ENCODE data around the gene WDFY1. TPM values are rescaled to one million over a fixed set of nuclear protein-coding genes. Genes with fewer than 3 reads are reported as not detected.

The WDFY1 gene
- 34.5 and 39.1 TPM in 2 replicates for total RNA-seq
- polyA plus RNA-seq (2012): 18.2 TPM

GRCh38 chr2:223944703-223945531 lies at the start of gene WDFY1:
WDFY1 (minus strand) TSS chr2:223945335; CDS start chr2:223945284, 51 bp downstream.
- DNase-seq (ENCODE audit: low read depth): peak; percentile 91

- no peak for DNase-seq (ENCODE audit: low read depth)
These were observed 49.5 kb upstream of the WDFY1 start for GRCh38 chr2:223994562-223995162.

GRCh38 chr2:223993634-223994232 lies 48.6 kb upstream of the WDFY1 start:
- peak; percentile 86 for DNase-seq (ENCODE audit: low read depth)

- DNase-seq (ENCODE audit: low read depth): no peak
These were observed 46.5 kb upstream of the WDFY1 start for GRCh38 chr2:223991611-223992010.

GRCh38 chr2:223989856-223990232 lies 44.7 kb upstream of the WDFY1 start:
- no peak for DNase-seq (ENCODE audit: low read depth)

- DNase-seq (ENCODE audit: low read depth): no peak
These were observed 44.2 kb upstream of the WDFY1 start for GRCh38 chr2:223989206-223989855.

- DNase-seq (ENCODE audit: low read depth): no peak
These were observed 36.1 kb upstream of the WDFY1 start for GRCh38 chr2:223981241-223981640.

- DNase-seq (ENCODE audit: low read depth): no peak
These were observed 35.7 kb upstream of the WDFY1 start for GRCh38 chr2:223980803-223981202.

GRCh38 chr2:223980397-223980735 lies 35.2 kb upstream of the WDFY1 start:
- DNase-seq (ENCODE audit: low read depth): peak; percentile 67

GRCh38 chr2:223979730-223980396 lies 34.7 kb upstream of the WDFY1 start:
- DNase-seq (ENCODE audit: low read depth): peak; percentile 54

- DNase-seq (ENCODE audit: low read depth): no peak
These were observed 33.3 kb upstream of the WDFY1 start for GRCh38 chr2:223978451-223978850.

GRCh38 chr2:223976635-223977226 lies 31.6 kb upstream of the WDFY1 start:
- no peak for DNase-seq (ENCODE audit: low read depth)

- no peak for DNase-seq (ENCODE audit: low read depth)
These were observed 28.5 kb upstream of the WDFY1 start for GRCh38 chr2:223973606-223974005.

- DNase-seq (ENCODE audit: low read depth): no peak
These were observed 27.5 kb upstream of the WDFY1 start for GRCh38 chr2:223972656-223973102.

- DNase-seq (ENCODE audit: low read depth): no peak
These were observed 26.6 kb upstream of the WDFY1 start for GRCh38 chr2:223971731-223972130.

- peak; percentile 67 for DNase-seq (ENCODE audit: low read depth)
These were observed 25.4 kb upstream of the WDFY1 start for GRCh38 chr2:223970343-223971128.

- no peak for DNase-seq (ENCODE audit: low read depth)
These were observed 24.7 kb upstream of the WDFY1 start for GRCh38 chr2:223969856-223970255.

GRCh38 chr2:223969315-223969714 lies 24.2 kb upstream of the WDFY1 start:
- no peak for DNase-seq (ENCODE audit: low read depth)

- no peak for DNase-seq (ENCODE audit: low read depth)
These were observed 22.8 kb upstream of the WDFY1 start for GRCh38 chr2:223967981-223968380.

GRCh38 chr2:223959688-223960087 lies 14.6 kb upstream of the WDFY1 start:
- DNase-seq (ENCODE audit: low read depth): peak; percentile 32
